HS-5 (cell line): Measurements from ENCODE around the gene FATE1.

Experiments
- DNase-seq: peaks from one replicate; pipeline ENCODE4 v3.0.0-alpha.2; 2012; ENCODE audit warnings: low read depth

The FATE1 gene

DNA sequence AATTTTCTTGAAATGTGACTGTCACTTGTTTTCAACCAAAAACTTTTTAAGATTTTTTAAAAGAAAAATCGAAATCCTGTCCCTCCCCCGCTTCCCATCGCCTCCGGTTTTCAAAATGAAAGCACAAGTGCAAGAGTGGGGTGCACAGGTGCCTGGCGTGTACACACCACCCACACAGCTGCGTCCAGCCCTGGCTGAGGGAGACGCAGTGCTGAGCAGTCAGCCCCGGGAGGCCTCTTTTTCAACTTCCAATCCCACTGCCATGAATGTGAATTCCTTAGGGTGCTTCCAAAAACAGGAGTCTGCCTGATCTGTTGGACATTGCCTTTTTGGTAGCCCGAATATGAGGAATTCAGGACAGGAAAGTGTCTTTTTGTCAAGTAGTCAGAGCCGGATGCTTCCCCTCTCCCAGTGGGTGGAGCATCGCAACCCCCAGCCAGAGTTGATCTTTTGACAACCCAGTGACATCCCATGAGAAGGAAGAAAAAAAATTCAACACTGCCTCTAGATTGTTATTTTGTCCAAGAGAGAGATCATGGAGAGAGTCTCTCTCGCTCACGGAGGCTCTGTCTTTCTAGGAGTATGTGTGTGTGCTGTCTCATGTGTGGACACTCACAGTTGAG, 11.7 kb upstream of the FATE1 start:
- no peak for DNase-seq

DNA sequence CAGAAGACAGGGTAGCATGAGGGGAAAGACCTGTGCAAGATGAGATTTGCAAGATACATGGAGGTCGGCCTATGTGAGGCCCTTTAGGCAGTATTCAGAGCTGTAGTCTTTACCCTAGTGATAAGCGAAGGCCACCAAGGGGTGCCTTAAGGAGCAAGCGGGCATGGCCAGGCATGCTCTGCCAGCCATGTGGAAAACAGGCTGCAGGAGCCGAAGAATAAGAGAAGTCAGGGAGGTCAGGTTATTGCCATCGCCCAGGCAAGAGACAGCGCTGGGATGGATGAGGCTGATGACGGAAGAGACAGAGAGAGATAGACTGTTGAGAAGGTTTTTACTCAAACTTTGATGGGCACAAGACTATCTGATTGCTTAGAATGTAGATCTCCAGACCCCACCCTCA, 7.0 kb upstream of the FATE1 start:
- no peak for DNase-seq

DNA sequence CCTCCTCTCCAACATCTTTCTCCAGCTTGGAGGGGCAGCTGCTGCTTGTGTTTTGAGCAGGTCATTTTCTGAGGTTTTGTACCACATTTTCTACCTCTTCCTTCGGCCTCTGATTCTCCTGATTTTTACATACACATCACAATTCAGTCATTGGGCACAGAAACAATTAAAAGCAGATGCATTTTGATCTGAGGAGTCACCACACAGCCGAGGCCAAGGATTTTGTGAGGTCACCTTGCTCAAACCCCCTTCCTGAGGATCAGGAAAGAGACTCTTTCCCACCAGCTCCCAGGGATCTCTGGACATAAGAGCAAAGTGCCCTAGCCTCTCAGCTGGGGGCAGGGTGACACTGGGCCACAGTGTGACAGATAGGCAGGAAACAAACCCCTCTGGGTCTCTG, 5.4 kb upstream of the FATE1 start:
- DNase-seq, result no peak

GRCh38 chrX:151711154-151711553, 4.7 kb upstream of the FATE1 start:
- no peak for DNase-seq

DNA sequence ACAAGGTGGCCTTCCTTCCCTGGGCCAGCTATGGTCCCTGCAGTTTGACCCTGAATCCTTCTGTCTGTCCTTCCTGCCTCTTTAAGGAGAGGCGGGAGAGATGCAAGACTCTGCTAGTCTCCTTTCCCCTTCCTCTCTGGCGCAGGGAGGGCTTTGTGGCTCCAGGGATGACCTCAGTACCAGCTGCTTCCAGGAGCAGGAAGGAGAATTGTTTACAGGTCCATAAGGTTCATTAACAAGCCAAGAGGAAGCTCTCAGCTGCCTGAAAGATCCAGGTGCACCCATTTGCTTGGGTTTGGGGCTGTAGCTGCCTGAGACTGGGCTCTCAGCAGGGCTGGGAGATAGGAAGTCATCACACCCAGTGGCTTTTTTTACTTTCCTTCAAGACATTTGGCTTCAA, 4.0 kb upstream of the FATE1 start:
- no peak for DNase-seq

- no peak for DNase-seq
Observed at GRCh38 chrX:151712253-151712652, 3.6 kb upstream of the FATE1 start.

DNA sequence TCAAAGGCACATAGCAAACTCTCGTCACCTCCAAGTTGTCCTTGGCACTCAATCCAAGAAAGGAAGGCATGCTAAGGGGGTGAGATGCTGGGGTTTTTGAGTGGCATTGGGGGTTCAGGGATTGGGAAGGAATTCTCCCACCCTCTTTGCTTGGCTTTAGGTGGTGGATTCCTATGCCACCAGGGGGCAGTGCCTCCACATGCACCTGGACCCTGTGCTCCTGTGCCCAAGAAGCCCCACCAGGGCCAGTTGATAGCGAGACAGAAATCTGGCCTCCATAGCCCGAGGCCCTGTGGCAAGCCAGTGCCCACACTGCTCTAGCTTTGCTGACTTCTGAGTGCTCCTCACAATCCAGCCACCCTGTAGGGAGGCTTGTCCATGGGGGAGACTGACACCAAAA, 2.0 kb upstream of the FATE1 start:
- DNase-seq, result no peak

- DNase-seq, result no peak
Observed at GRCh38 chrX:151714362-151714761, 1.5 kb upstream of the FATE1 start.

- no peak for DNase-seq
Observed at GRCh38 chrX:151722241-151722846, 6.5 kb downstream of the FATE1 start.

GRCh38 chrX:151723156-151723760, 7.4 kb downstream of the FATE1 start:
- DNase-seq, result no peak

GRCh38 chrX:151724563-151725337, 8.9 kb downstream of the FATE1 start:
- DNase-seq, result no peak

GRCh38 chrX:151725338-151725614, 9.4 kb downstream of the FATE1 start:
- no peak for DNase-seq

- DNase-seq, result no peak
Observed at GRCh38 chrX:151726751-151727150, 10.9 kb downstream of the FATE1 start.

DNA sequence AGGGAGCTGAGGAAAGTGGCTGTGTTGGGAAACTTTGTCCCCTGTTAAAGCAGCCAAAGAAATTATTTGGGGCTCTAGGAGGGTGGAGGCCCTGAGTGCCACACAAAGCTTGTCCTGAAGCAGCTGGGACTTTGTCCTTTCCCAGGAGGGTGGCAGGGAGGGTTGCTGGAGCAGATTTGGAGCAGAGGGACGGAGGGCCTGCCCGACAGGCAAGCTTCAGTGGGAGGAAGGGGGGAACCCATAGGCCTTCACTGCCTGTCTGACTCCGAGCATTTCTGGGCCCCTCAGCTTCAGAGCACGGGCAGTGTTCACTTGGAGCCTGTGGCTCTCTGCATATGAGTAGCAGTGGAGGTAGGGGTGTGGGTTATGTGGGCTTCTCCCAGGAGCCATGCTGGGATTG, 11.5 kb downstream of the FATE1 start:
- DNase-seq, result no peak

DNA sequence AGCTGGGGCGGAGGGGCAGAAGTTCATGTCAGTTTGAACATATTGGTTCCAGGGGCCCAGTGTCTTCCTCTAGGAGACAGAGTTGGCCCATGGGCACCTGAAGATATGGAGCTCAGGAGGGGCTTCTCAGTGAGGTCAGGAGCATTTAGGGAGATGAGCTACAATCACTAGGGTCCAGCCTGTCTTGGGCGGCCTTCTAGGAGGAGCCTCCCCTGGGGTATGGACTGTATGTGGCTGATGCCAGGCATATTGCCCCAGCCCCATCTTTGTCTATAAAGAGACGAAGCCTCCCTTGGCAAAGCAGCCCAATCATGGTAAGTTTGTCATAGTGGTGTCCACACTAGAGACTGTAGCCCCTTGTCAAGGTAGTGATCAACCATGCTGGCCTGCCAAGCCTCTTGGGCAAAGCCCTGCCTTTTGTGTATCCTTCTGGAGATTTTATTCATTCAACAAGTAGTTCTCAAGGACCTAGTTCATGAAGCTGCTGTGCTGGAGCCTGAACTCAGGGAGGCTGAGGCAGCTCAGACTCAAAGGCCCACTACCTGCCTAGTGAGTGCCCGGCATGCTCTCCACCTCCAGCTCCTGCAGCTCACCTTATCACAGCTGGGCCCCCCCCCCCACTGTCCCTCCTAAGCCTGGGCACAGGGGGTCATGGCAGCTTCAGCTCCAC, 13.4 kb downstream of the FATE1 start:
- no peak for DNase-seq

GRCh38 chrX:151734446-151734845, 18.6 kb downstream of the FATE1 start, which contains the start of gene CNGA2:
TSS of gene CNGA2 (plus strand) at chrX:151734746. CDS start at chrX:151738484, 3,738 bp downstream.
- DNase-seq, result no peak

GRCh38 chrX:151735219-151735618, 19.4 kb downstream of the FATE1 start:
- DNase-seq, result no peak

GRCh38 chrX:151736685-151737084, 20.9 kb downstream of the FATE1 start:
- no peak for DNase-seq

- no peak for DNase-seq
Observed at GRCh38 chrX:151737494-151737893, 21.7 kb downstream of the FATE1 start.

DNA sequence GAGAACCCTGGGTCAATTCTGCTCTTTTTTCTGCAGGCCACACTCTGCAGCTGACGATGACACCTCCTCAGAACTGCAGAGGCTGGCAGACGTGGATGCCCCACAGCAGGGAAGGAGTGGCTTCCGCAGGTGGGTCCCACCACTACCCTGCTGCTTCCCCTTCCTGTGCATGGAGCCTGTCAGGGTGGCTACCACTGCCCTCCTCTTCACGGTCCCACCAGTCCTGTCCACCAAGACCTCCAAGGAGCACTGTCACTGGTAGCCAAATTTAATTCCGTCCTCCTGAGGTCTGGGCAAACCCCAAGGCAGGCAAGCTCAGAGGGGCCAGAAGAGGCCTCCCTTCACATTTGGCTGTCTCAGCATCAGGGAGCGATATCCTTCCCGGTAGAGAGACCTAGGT, 22.9 kb downstream of the FATE1 start:
- DNase-seq, result no peak

- DNase-seq, result no peak
Observed at GRCh38 chrX:151741606-151742005, 25.8 kb downstream of the FATE1 start.

- DNase-seq, result no peak
Observed at GRCh38 chrX:151742311-151742710, 26.5 kb downstream of the FATE1 start.
